Activated CD8-positive, alpha-beta memory T cell treated with anti-CD3 and anti-CD28 coated beads, Interleukin-2, amount 10 ng/mL, durations not matched to agents 7 days and 5 days (primary cell): ENCODE data around the gene PDE1A. TPM values are rescaled to one million over a fixed set of nuclear protein-coding genes. Genes with fewer than 3 reads are reported as not detected.

Experiments used
- ATAC-seq: fragments of 150-1000 bp; cut with Tn5 transposase; one replicate; pipeline ENCODE4 v1.10.0; 2021; ENCODE audit warnings: moderate library complexity
- CTCF ChIA-PET: fragments of 350-600 bp; sonication (Branson Sonifier 250); formaldehyde crosslinking; loops from one replicate; lab custom pipeline; 2021; ENCODE audit warnings: antibody characterized with exemption; lab: Charles Lee
- DNase-seq: peaks from one replicate; pipeline ENCODE4 v3.0.0-alpha.2; 2020
- H3K27ac Mint-ChIP-seq: one replicate; pipeline ENCODE4 v1.8.0; 2021; ENCODE audit warnings: mild to moderate bottlenecking, mixed read lengths
- H3K27me3 Mint-ChIP-seq: one replicate; pipeline ENCODE4 v1.8.0; 2021; ENCODE audit warnings: mixed read lengths
- H3K36me3 Mint-ChIP-seq: one replicate; pipeline ENCODE4 v1.8.0; 2021; ENCODE audit warnings: mild to moderate bottlenecking, mixed read lengths
- H3K4me1 Mint-ChIP-seq: one replicate; pipeline ENCODE4 v1.8.0; 2021; ENCODE audit warnings: mixed read lengths
- H3K4me3 Mint-ChIP-seq: one replicate; pipeline ENCODE4 v1.8.0; 2021; ENCODE audit warnings: mild to moderate bottlenecking, moderate library complexity, mixed read lengths
- H3K9me3 Mint-ChIP-seq: one replicate; pipeline ENCODE4 v1.8.0; 2022; ENCODE audit warnings: low read depth, mixed read lengths
- total RNA-seq, 2 experiments: library from RNA; stranded (reverse); gene quantifications; one replicate each; pipeline ENCODE4 v1.2.3, GENCODE V29; 2021

PDE1A gene
- total RNA-seq, result not detected

- no peak within 1 kb of the TSS for H3K27ac Mint-ChIP-seq
- no peaks in the 10 kb centered on the region for H3K4me1 Mint-ChIP-seq
- H3K36me3 Mint-ChIP-seq, result no peaks in the 10 kb centered on the region
- no peak for DNase-seq
- no peak for ATAC-seq
- H3K9me3 Mint-ChIP-seq, result no peaks in the 10 kb centered on the region
- CTCF ChIA-PET, result no interaction called here
- no peak within 1 kb of the TSS for H3K4me3 Mint-ChIP-seq
- H3K27me3 Mint-ChIP-seq, result no peaks in the 10 kb centered on the region
Measured at GRCh38 chr2:182426918-182427240, at the start of gene PDE1A. TSS of gene PDE1A (minus strand) at chr2:182427036.

GRCh38 chr2:182473635-182474034 is 46.8 kb upstream of the PDE1A start:
- H3K4me1 Mint-ChIP-seq, result no peaks in the 10 kb centered on the region
- no peak overlapping the region for H3K4me3 Mint-ChIP-seq
- peaks cover 5% of the 10 kb centered on the region for H3K9me3 Mint-ChIP-seq
- H3K27ac Mint-ChIP-seq, result no peak overlapping the region
- DNase-seq, result no peak
- CTCF ChIA-PET, result no interaction called here
- no peak for ATAC-seq
- H3K36me3 Mint-ChIP-seq, result no peaks in the 10 kb centered on the region
- no peaks in the 10 kb centered on the region for H3K27me3 Mint-ChIP-seq

GRCh38 chr2:182463760-182464159 is 36.9 kb upstream of the PDE1A start:
- H3K4me3 Mint-ChIP-seq, result no peak overlapping the region
- DNase-seq (no peak), ATAC-seq (no peak)
- no peaks in the 10 kb centered on the region for H3K4me1 Mint-ChIP-seq
- H3K9me3 Mint-ChIP-seq, result peaks cover 2% of the 10 kb centered on the region
- CTCF ChIA-PET, result no interaction called here
- no peaks in the 10 kb centered on the region for H3K27me3 Mint-ChIP-seq
- no peak overlapping the region for H3K27ac Mint-ChIP-seq
- no peaks in the 10 kb centered on the region for H3K36me3 Mint-ChIP-seq

GRCh38 chr2:182456784-182457183 is 29.9 kb upstream of the PDE1A start:
- no peaks in the 10 kb centered on the region for H3K36me3 Mint-ChIP-seq
- no peak for ATAC-seq
- CTCF ChIA-PET, result no interaction called here
- H3K4me3 Mint-ChIP-seq, result no peak overlapping the region
- H3K27ac Mint-ChIP-seq, result no peak overlapping the region
- no peak for DNase-seq
- H3K4me1 Mint-ChIP-seq, result no peaks in the 10 kb centered on the region
- no peaks in the 10 kb centered on the region for H3K27me3 Mint-ChIP-seq
- no peaks in the 10 kb centered on the region for H3K9me3 Mint-ChIP-seq

- Mint-ChIP-seq H3K4me1 (no peaks in the 10 kb centered on the region), H3K27me3 (no peaks in the 10 kb centered on the region), H3K4me3 (no peak overlapping the region), H3K36me3 (no peaks in the 10 kb centered on the region), H3K9me3 (no peaks in the 10 kb centered on the region), H3K27ac (no peak overlapping the region)
- no peak for DNase-seq
- ATAC-seq, result no peak
- CTCF ChIA-PET, result no interaction called here
Measured at GRCh38 chr2:182452456-182452990, 25.7 kb upstream of the PDE1A start.

- CTCF ChIA-PET, result no interaction called here
- no peak for ATAC-seq
- Mint-ChIP-seq H3K27me3 (no peaks in the 10 kb centered on the region), H3K4me3 (no peak overlapping the region), H3K9me3 (peaks cover 1% of the 10 kb centered on the region), H3K36me3 (no peaks in the 10 kb centered on the region), H3K4me1 (no peaks in the 10 kb centered on the region), H3K27ac (no peak overlapping the region)
- DNase-seq, result no peak
Measured at GRCh38 chr2:182448371-182448770, 21.5 kb upstream of the PDE1A start.

- CTCF ChIA-PET, result no interaction called here
- no peaks in the 10 kb centered on the region for H3K27me3 Mint-ChIP-seq
- no peaks in the 10 kb centered on the region for H3K36me3 Mint-ChIP-seq
- no peaks in the 10 kb centered on the region for H3K4me1 Mint-ChIP-seq
- DNase-seq, result no peak
- ATAC-seq, result no peak
- peaks cover 2% of the 10 kb centered on the region for H3K9me3 Mint-ChIP-seq
- H3K27ac Mint-ChIP-seq, result no peak overlapping the region
- no peak overlapping the region for H3K4me3 Mint-ChIP-seq
Measured at GRCh38 chr2:182447863-182448262, 21.0 kb upstream of the PDE1A start.

- CTCF ChIA-PET, result no interaction called here
- Mint-ChIP-seq H3K9me3 (peaks cover 2% of the 10 kb centered on the region), H3K4me1 (no peaks in the 10 kb centered on the region), H3K27ac (no peak overlapping the region), H3K4me3 (no peak overlapping the region), H3K27me3 (no peaks in the 10 kb centered on the region), H3K36me3 (no peaks in the 10 kb centered on the region)
- no peak for DNase-seq
- ATAC-seq, result no peak
Measured at GRCh38 chr2:182447163-182447562, 20.3 kb upstream of the PDE1A start.

GRCh38 chr2:182446087-182446486 is 19.3 kb upstream of the PDE1A start:
- Mint-ChIP-seq H3K27me3 (no peaks in the 10 kb centered on the region), H3K4me1 (no peaks in the 10 kb centered on the region), H3K27ac (no peak overlapping the region), H3K9me3 (peaks cover 2% of the 10 kb centered on the region), H3K4me3 (no peak overlapping the region), H3K36me3 (no peaks in the 10 kb centered on the region)
- CTCF ChIA-PET, result no interaction called here
- DNase-seq (no peak), ATAC-seq (no peak)

- CTCF ChIA-PET, result no interaction called here
- Mint-ChIP-seq H3K4me3 (no peak overlapping the region), H3K27ac (no peak overlapping the region), H3K27me3 (no peaks in the 10 kb centered on the region), H3K9me3 (peaks cover 2% of the 10 kb centered on the region), H3K4me1 (no peaks in the 10 kb centered on the region), H3K36me3 (no peaks in the 10 kb centered on the region)
- DNase-seq (no peak), ATAC-seq (no peak)
Measured at GRCh38 chr2:182445391-182445965, 18.6 kb upstream of the PDE1A start.

GRCh38 chr2:182444806-182445205 is 18.0 kb upstream of the PDE1A start:
- Mint-ChIP-seq H3K27me3 (no peaks in the 10 kb centered on the region), H3K4me3 (no peak overlapping the region), H3K9me3 (peaks cover 2% of the 10 kb centered on the region), H3K36me3 (no peaks in the 10 kb centered on the region), H3K27ac (no peak overlapping the region), H3K4me1 (no peaks in the 10 kb centered on the region)
- DNase-seq (no peak), ATAC-seq (no peak)
- CTCF ChIA-PET, result no interaction called here

GRCh38 chr2:182444170-182444569 is 17.3 kb upstream of the PDE1A start:
- DNase-seq (no peak), ATAC-seq (no peak)
- no peaks in the 10 kb centered on the region for H3K4me1 Mint-ChIP-seq
- H3K9me3 Mint-ChIP-seq, result peaks cover 2% of the 10 kb centered on the region
- no peak overlapping the region for H3K4me3 Mint-ChIP-seq
- H3K27me3 Mint-ChIP-seq, result no peaks in the 10 kb centered on the region
- no peaks in the 10 kb centered on the region for H3K36me3 Mint-ChIP-seq
- H3K27ac Mint-ChIP-seq, result no peak overlapping the region
- CTCF ChIA-PET, result interaction anchor here (0.7 kb wide), 1 partner anchor 271 kb away, joined by 5 read pairs; no protein-coding TSS in a partner anchor

- no peak overlapping the region for H3K4me3 Mint-ChIP-seq
- no peak overlapping the region for H3K27ac Mint-ChIP-seq
- CTCF ChIA-PET, result no interaction called here
- ATAC-seq (no peak), DNase-seq (no peak)
- no peaks in the 10 kb centered on the region for H3K36me3 Mint-ChIP-seq
- no peaks in the 10 kb centered on the region for H3K27me3 Mint-ChIP-seq
- H3K9me3 Mint-ChIP-seq, result no peaks in the 10 kb centered on the region
- no peaks in the 10 kb centered on the region for H3K4me1 Mint-ChIP-seq
Measured at GRCh38 chr2:182436252-182436651, 9.4 kb upstream of the PDE1A start.

- no peaks in the 10 kb centered on the region for H3K36me3 Mint-ChIP-seq
- DNase-seq, result no peak
- no peaks in the 10 kb centered on the region for H3K4me1 Mint-ChIP-seq
- CTCF ChIA-PET, result no interaction called here
- no peaks in the 10 kb centered on the region for H3K9me3 Mint-ChIP-seq
- H3K27me3 Mint-ChIP-seq, result no peaks in the 10 kb centered on the region
- ATAC-seq, result no peak
- H3K27ac Mint-ChIP-seq, result no peak overlapping the region
- H3K4me3 Mint-ChIP-seq, result no peak overlapping the region
Measured at GRCh38 chr2:182435754-182436153, 8.9 kb upstream of the PDE1A start.

- no peaks in the 10 kb centered on the region for H3K4me1 Mint-ChIP-seq
- no peak overlapping the region for H3K27ac Mint-ChIP-seq
- CTCF ChIA-PET, result no interaction called here
- no peak for DNase-seq
- H3K36me3 Mint-ChIP-seq, result no peaks in the 10 kb centered on the region
- no peak overlapping the region for H3K4me3 Mint-ChIP-seq
- no peaks in the 10 kb centered on the region for H3K27me3 Mint-ChIP-seq
- H3K9me3 Mint-ChIP-seq, result no peaks in the 10 kb centered on the region
- no peak for ATAC-seq
Measured at GRCh38 chr2:182432051-182432450, 5.2 kb upstream of the PDE1A start.
